NK-92 (cell line): ENCODE measurements around the gene PAN2.
"Not testable (repeated sequence)": the region's sequence is repeated elsewhere in the genome, so short reads cannot be mapped to it uniquely, and the experiment has no call there.

ENCODE experiments used
- DNase-seq: peaks from one replicate; lab custom pipeline; 2025; ENCODE audit not compliant: unreplicated experiment; lab: John Stamatoyannopoulos, UW

Gene PAN2

GRCh38 chr12:56278905-56279304, 54.9 kb downstream of the PAN2 start:
- no peak for DNase-seq

DNA sequence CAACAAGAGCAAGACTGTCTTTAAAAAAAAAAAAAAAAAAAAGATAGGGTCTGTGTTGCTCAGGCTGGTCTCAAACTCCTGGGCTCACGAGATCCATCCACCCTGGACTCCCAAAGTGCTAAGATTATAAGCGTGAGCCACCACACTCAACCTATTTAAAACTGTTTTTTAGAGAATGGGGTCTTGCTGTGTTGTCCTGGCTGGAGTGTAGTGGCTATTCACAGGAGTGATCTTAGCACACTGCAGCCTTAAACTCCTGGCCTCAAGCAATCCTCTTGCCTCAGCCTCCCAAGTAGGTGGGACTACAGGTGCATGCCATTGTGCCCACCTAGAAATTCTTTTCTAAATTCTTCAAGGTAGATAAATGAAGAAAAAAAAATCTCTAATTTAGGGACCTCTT, 59.5 kb downstream of the PAN2 start:
- no peak for DNase-seq

DNA sequence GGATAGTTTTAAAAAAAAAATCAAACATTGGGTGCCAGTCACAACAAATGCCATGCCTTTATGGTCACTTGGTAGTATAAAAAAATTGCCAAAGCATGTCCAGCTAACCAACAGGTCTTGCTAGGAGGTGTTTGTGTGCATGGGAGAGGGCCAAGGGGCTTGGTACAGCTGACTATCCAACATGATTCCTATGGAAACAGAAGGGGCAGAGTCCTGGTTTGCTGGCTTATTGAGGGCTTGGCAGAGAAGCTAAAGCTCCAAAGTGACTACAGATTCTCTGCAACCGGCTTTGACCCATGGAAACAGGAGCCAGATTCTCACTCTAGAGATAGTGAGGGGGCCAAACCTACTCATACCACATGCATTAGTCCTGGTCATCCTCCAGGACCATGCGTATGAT, 61.3 kb downstream of the PAN2 start:
- DNase-seq: not testable (repeated sequence)

DNA sequence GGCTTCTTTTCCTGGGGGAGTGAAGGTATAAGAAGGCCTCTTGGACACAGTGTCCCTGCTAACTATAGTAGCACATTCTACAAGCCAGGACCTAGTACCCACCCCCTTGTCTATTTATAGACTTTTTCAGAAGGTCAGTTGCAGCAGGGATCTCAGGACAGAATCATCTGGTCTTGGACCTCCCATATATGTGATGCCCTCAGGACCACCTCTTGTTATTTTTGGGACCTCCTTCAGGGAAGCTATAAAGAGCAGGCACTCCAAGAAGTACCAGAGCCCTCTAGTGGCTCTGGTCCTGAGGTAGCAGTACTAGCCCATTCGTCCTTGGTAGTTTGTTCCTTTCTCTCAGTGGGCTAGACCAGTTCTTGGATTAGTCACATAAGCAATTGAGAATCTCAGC, 62.8 kb downstream of the PAN2 start:
- DNase-seq: no peak

DNA sequence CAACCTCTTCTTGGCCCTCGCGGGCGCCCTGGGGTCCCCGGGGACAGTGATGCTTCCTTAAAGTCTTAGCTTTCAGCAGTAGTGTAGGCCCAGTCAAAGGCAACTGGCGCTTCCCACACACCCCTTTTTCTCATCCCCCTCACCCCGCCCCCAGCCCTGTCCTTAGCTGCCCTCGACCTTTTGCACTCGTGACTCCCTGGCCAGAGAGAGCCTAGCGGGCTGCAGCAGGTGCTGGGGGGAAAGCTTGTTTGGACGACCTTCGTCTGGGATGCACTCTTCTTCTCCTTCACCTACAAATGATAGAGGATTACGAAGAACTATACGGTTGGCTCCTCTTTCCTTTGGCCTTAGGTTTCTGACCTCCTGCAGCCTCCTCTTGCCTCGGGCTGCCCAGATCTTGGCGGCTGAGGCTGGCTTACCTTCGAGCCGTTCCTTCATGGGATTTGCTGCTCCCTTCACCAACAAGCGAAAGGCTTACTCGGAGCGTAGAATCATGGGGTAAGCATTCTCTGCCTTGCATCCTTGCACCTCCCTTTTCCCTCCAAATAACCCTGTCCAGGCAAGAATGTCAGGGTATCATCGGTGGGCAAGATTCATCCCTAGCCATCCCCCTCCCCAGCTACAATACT, 66.2 kb downstream of the PAN2 start:
- no peak for DNase-seq

DNA sequence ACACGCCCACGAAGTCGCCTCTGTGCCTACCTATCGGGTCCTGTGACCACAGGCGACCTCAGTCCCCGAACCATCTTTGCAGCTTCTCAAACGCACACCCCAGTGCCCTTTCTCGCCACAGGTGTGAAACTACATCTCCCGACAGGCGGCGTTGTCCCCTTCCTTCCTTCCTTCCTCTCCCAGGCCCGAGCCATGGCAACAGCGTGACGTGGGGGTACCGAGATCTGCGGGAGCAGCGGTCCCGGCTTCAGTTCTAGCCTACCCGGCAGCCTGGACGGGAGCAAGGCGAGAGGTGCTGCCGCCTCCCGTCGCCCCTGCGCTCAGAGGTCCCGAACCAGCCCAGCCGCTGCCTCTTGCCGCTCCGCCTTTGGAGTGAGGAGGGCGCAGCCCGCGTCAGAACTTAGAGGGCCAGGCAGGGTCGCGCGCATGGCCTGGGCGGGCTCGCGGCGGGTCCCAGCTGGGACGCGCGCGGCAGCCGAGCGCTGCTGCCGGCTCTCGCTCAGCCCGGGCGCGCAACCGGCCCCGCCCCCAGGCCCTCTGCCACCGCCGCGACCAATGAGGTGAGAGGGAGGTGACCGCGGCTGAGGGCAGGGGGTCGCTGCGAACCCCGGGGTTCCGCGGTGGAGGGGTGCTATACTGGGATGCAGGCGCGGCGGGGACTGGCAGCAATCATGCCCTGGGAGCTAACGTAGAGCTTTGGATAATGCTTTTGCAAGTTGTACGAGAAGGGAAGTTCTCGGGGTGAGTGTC, 66.9 kb downstream of the PAN2 start, which contains the start of gene COQ10A:
Gene COQ10A, plus strand, starts transcription at position 250 of the 750 bp plus-strand sequence. Its CDS starts 177 bp downstream, at position 427.
- peak; percentile 33 for DNase-seq
